ENCODE results near the gene GPX2.

- TF ChIP-seq CTCF (IDR thresholded peaks at IDR 0.05; ENCODE audit: poor library complexity, severe bottlenecking) (no peak), POLR2AphosphoS5 (IDR thresholded peaks at IDR 0.05) (no peak), EZH2 (IDR thresholded peaks at IDR 0.05; ENCODE audit: borderline replicate concordance, insufficient read depth, low read length, poor library complexity, severe bottlenecking) (no peak)
These were observed 44.9 kb upstream of the GPX2 start for GRCh38 chr14:64987438-64987767.
